ENCODE measurements around the gene SST. TPM values are rescaled to one million over a fixed set of nuclear protein-coding genes. Genes with fewer than 3 reads are reported as not detected.

The SST gene
- total and polyA plus RNA-seq, 8 donors: 0.46 to 2.1 (median 0.65) TPM; not detected in 2

DNA sequence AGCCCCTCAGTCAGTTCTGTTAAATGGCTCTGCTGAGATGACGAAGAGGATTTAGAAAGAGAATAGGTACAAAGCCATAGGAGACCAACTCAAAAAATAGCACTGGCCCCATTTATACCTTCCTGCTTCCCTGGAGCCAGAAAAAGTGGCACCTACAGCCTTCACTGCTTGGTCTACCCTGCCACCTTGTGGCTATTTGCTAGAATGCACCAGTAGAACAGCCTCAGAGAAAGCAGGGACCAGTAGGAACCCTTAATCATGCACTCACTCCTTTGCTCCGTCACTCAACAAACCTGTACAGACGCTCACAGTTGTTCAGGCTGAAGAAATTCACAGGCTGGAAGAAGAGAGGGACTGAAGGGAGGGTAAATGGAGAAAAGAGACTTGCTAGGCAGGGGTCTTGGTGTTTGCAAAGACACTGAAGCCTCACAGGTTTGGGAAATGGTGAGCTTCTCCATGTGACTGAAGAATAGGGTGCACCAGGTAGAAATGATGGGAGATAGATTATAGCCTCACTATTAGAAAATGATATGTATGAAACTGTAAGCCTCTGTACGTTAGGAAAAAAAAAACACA, 44.3 kb upstream of the SST start:
- no peak overlapping the region for H3K27ac ChIP-seq
- H3K9me3 ChIP-seq: no peaks in the 10 kb centered on the region
- intact Hi-C loops (cut with DNase I): no loop called here
- H3K36me3 ChIP-seq: no peaks in the 10 kb centered on the region
- no peaks in the 10 kb centered on the region for H3K27me3 ChIP-seq
- ATAC-seq: peak; percentile 96
- peaks cover 0 to 5% of the 10 kb centered on the region in 2 donors for H3K4me1 ChIP-seq
- no peak overlapping the region for H3K4me3 ChIP-seq
- TF ChIP-seq, protein P1, sequence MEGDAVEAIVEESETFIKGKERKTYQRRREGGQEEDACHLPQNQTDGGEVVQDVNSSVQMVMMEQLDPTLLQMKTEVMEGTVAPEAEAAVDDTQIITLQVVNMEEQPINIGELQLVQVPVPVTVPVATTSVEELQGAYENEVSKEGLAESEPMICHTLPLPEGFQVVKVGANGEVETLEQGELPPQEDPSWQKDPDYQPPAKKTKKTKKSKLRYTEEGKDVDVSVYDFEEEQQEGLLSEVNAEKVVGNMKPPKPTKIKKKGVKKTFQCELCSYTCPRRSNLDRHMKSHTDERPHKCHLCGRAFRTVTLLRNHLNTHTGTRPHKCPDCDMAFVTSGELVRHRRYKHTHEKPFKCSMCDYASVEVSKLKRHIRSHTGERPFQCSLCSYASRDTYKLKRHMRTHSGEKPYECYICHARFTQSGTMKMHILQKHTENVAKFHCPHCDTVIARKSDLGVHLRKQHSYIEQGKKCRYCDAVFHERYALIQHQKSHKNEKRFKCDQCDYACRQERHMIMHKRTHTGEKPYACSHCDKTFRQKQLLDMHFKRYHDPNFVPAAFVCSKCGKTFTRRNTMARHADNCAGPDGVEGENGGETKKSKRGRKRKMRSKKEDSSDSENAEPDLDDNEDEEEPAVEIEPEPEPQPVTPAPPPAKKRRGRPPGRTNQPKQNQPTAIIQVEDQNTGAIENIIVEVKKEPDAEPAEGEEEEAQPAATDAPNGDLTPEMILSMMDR (IDR thresholded peaks at IDR 0.05): peak; percentile 93 to 95
- peak in 2 of 4 donors; percentile 46 to 76 for DNase-seq

DNA sequence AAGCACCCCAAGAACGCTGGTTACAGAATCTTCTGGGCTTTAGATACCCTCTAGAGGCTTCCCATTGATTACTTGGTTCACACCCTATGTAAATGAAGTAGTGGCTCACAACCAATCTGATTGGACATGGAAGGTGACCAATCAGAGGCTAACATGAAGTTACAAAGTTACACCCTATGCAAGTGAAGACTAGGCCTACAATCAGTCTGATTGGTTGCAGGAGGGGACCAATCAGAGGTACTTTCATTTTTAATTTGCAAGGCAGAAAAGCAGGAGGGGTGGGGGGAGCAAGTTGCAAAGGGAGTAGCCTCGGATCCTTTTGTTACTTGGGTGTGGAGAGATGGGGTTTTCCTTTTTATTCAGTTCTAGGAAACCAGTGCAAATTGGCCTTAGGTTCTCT, 43.3 kb upstream of the SST start:
- Histone ChIP-seq H3K4me1 (peaks cover 0 to 5% of the 10 kb centered on the region in 2 donors), H3K9me3 (no peaks in the 10 kb centered on the region), H3K36me3 (no peaks in the 10 kb centered on the region), H3K27ac (no peak overlapping the region), H3K4me3 (no peak overlapping the region), H3K27me3 (no peaks in the 10 kb centered on the region)
- ATAC-seq: peak; percentile 35
- DNase-seq: no peak
- intact Hi-C loops (cut with DNase I): no loop called here
- TF ChIP-seq, protein P1 (IDR thresholded peaks at IDR 0.05): no peak

DNA sequence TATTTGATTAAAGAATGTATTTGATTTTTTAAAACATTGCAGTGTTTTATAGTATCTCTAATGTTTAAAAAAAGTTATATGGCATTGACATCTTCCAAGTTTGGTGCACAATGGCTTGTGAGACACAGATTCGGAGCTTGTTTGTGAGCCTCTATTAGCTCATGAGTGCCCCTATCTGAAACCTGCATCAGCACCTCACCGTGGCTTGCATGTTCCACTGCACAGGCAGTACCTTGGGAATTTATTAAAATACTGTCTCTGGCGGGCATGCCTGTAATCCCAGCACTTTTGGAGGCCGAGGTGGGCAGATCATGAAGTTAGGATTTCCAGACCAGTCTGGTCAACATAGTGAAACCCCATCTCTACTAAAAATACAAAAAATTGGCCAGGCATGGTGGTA, 39.0 kb upstream of the SST start:
- no peak overlapping the region for H3K4me3 ChIP-seq
- H3K9me3 ChIP-seq: no peaks in the 10 kb centered on the region
- peaks cover 0 to 11% of the 10 kb centered on the region in 2 donors for H3K4me1 ChIP-seq
- TF ChIP-seq, protein P1 (IDR thresholded peaks at IDR 0.05): no peak
- H3K36me3 ChIP-seq: no peaks in the 10 kb centered on the region
- no peaks in the 10 kb centered on the region for H3K27me3 ChIP-seq
- H3K27ac ChIP-seq: no peak overlapping the region
- intact Hi-C loops (cut with DNase I): no loop called here
- no peak for DNase-seq
- ATAC-seq: no peak

DNA sequence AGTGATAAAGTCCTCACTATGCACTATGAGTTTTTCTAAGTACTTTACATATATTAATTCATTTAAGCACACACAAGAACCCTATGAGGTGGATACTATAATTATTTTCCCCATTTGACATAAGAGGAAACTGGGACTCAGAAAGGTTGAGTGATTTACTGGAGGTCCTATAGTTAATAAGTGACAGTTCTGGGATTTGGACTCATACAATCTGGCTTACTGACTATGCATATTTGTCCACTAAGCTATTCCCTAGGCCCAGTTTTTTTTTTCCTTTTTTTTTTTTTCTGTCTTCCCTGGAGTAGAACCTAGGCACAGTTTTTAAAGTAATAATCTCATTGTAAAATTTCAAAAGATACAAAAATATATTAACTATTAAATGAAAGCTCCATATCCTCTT, 38.5 kb upstream of the SST start:
- no peak for ATAC-seq
- Histone ChIP-seq H3K4me3 (no peak overlapping the region), H3K36me3 (no peaks in the 10 kb centered on the region), H3K4me1 (peaks cover 0 to 7% of the 10 kb centered on the region in 2 donors), H3K9me3 (no peaks in the 10 kb centered on the region), H3K27me3 (no peaks in the 10 kb centered on the region), H3K27ac (no peak overlapping the region)
- intact Hi-C loops (cut with DNase I): no loop called here
- DNase-seq: no peak
- TF ChIP-seq, protein P1 (IDR thresholded peaks at IDR 0.05): no peak

DNA sequence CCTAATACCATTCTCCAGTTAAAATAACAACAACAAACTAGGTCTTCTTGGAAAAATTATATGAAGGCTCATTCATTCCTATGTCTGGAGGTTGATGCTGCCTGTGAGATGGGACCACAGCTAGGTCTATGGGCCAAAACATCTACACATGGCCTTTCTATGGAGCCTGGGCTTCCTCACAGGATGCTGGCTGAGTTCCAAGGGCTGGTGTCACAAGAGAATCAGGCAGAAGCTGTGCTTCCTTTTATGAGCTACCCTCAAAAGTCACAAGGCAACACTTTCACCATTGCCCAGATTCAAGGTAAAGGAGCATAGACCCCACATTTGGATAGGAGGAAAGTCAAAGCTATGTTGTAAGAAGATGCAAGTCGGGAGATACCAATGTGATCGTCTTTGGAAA, 36.8 kb upstream of the SST start:
- no peak overlapping the region for H3K27ac ChIP-seq
- DNase-seq (peak in 1 of 4 donors; percentile 70), ATAC-seq (no peak)
- no peak overlapping the region for H3K4me3 ChIP-seq
- H3K4me1 ChIP-seq: peaks cover 0 to 6% of the 10 kb centered on the region in 2 donors
- no peaks in the 10 kb centered on the region for H3K9me3 ChIP-seq
- intact Hi-C loops (cut with DNase I): no loop called here
- no peaks in the 10 kb centered on the region for H3K27me3 ChIP-seq
- H3K36me3 ChIP-seq: no peaks in the 10 kb centered on the region
- TF ChIP-seq, protein P1 (IDR thresholded peaks at IDR 0.05): no peak
